ENCODE data around the gene AKAP13. TPM values are rescaled to one million over a fixed set of nuclear protein-coding genes. Genes with fewer than 3 reads are reported as not detected.

AKAP13 gene
- total RNA-seq, 1 experiment from 2014 or later = 47.3 TPM

- WGBS (ENCODE audit: extremely low coverage, insufficient read length, low lambda C conversion rate) = no CpG with 5 or more reads among the region's 4 CpGs
- TF ChIP-seq CTCF (conservative IDR thresholded peaks at IDR 0.05) = no peak
- no peaks in the 10 kb centered on the region for H4K20me1 ChIP-seq (ENCODE audit: control insufficient read depth, insufficient read depth, insufficient read length)
Measured at GRCh38 chr15:85389772-85390171, 9.4 kb downstream of the AKAP13 start.

More at GRCh38 chr15:85389772-85390171, 9.4 kb downstream of the AKAP13 start:
- no peak overlapping the region for H2BK12ac ChIP-seq (ENCODE audit: insufficient read length, low read depth, low read length)
- H3K9me3 ChIP-seq (ENCODE audit: control insufficient read depth, low read depth, low read length) = no peaks in the 10 kb centered on the region
- H3K27me3 Mint-ChIP-seq (ENCODE audit: low read depth) = no peaks in the 10 kb centered on the region
- no peak overlapping the region for H3T11ph ChIP-seq (ENCODE audit: low read length)
- no peak for DNase-seq
- no peak overlapping the region for H2BK5ac ChIP-seq (ENCODE audit: insufficient read length, low read length)
- H2BK120ac ChIP-seq (ENCODE audit: low read depth, low read length, poor library complexity, severe bottlenecking) = no peak overlapping the region
- H3K4me3 Mint-ChIP-seq = no peak overlapping the region
- H3K4ac ChIP-seq (ENCODE audit: low read depth, low read length) = no peak overlapping the region
- H3K36me3 Mint-ChIP-seq (ENCODE audit: insufficient read depth in 1 of 3, low read depth in 3 of 3) = peaks cover 2 to 4% (median 2%) of the 10 kb centered on the region in 3 experiments; a peak in 5 of 7 replicates
- no peak overlapping the region for H4K91ac ChIP-seq (ENCODE audit: insufficient read length, low read depth, low read length)
- no peak overlapping the region for H4K8ac ChIP-seq (replicated peaks; ENCODE audit: insufficient read length, low read depth, low read length)
- no peak overlapping the region for H3K18ac ChIP-seq (ENCODE audit: insufficient read length, low read depth, low read length)
- peaks cover 7% of the 10 kb centered on the region; the same call in 1 of the 2 replicates for H3K79me2 ChIP-seq (ENCODE audit: insufficient read depth, low read length)
- H3K4me1 Mint-ChIP-seq = peaks cover 22% of the 10 kb centered on the region in 2 experiments
- no peak overlapping the region for H2AFZ ChIP-seq (ENCODE audit: low read length)
- H2BK15ac ChIP-seq (ENCODE audit: low read depth, low read length) = no peak overlapping the region
- no peak overlapping the region for H3K23ac ChIP-seq (ENCODE audit: insufficient read length, low read depth, low read length)
- peaks cover 1% of the 10 kb centered on the region for H3K79me1 ChIP-seq (ENCODE audit: insufficient read depth, low read depth, low read length, poor library complexity, severe bottlenecking)
- H3K4me1 ChIP-seq (ENCODE audit: insufficient read depth, low read length) = peaks cover 13% of the 10 kb centered on the region; the same call in 1 of the 2 replicates
- H3K27ac Mint-ChIP-seq = no peak overlapping the region
- H4K5ac ChIP-seq (ENCODE audit: insufficient read length, low read depth, low read length) = no peak overlapping the region
- H3K9ac ChIP-seq (ENCODE audit: extremely low read depth, insufficient read length, low read length) = no peak overlapping the region
- no peaks in the 10 kb centered on the region for H3K23me2 ChIP-seq (ENCODE audit: insufficient read length, low read depth, low read length, poor library complexity, severe bottlenecking)
- no peak overlapping the region for H3K4me2 ChIP-seq (ENCODE audit: insufficient read depth, insufficient read length, low read length)
- no peak overlapping the region for H3K14ac ChIP-seq (ENCODE audit: insufficient read depth, low read length)
- H2BK20ac ChIP-seq (ENCODE audit: low read depth, low read length, poor library complexity, severe bottlenecking) = no peak overlapping the region
- no peaks in the 10 kb centered on the region for H3K9me3 Mint-ChIP-seq
- no peak overlapping the region for H3K56ac ChIP-seq (ENCODE audit: insufficient read length, low read depth, low read length)
- H3K27me3 ChIP-seq (ENCODE audit: insufficient read depth, low read length) = no peaks in the 10 kb centered on the region
- H3K27ac ChIP-seq (ENCODE audit: insufficient read length, low read depth, low read length) = no peak overlapping the region
- no peak overlapping the region for H2AK5ac ChIP-seq (ENCODE audit: insufficient read length, low read length)
